Neuron (in vitro differentiated cells): ENCODE results near the gene MAPK11.

ENCODE experiments used
- H2AFZ ChIP-seq: one replicate; pipeline ENCODE4 v1.6.1; 2013; ENCODE audit warnings: low read depth, mild to moderate bottlenecking, inconsistent platforms, low read length, moderate library complexity
- H3K27me3 ChIP-seq: one replicate; pipeline ENCODE4 v1.6.1; 2013; ENCODE audit warnings: low read length; ENCODE audit not compliant: insufficient read depth
- H3K36me3 ChIP-seq: one replicate; pipeline ENCODE4 v1.6.1; 2013; ENCODE audit warnings: low read length; ENCODE audit not compliant: insufficient read depth
- H3K4me1 ChIP-seq: one replicate; pipeline ENCODE4 v1.6.1; 2013; ENCODE audit warnings: low read length; ENCODE audit not compliant: insufficient read depth
- H3K4me3 ChIP-seq: 2 replicates; pipeline ENCODE4 v1.5.1; 2013; ENCODE audit warnings: mild to moderate bottlenecking, low read length, moderate library complexity
- H3K9me3 ChIP-seq: one replicate; pipeline ENCODE4 v1.6.1; 2013; ENCODE audit warnings: low read length

MAPK11 gene

GRCh38 chr22:50312371-50312770 lies 42.2 kb upstream of the MAPK11 start:
- H2AFZ ChIP-seq = no peak overlapping the region
- no peak overlapping the region for H3K4me3 ChIP-seq
- no peaks in the 10 kb centered on the region for H3K27me3 ChIP-seq
- peaks cover 9% of the 10 kb centered on the region for H3K36me3 ChIP-seq
- peaks cover 19% of the 10 kb centered on the region for H3K4me1 ChIP-seq
- H3K9me3 ChIP-seq = no peaks in the 10 kb centered on the region

- Histone ChIP-seq H3K4me3 (no peak overlapping the region), H3K9me3 (no peaks in the 10 kb centered on the region), H2AFZ (no peak overlapping the region), H3K4me1 (peaks cover 19% of the 10 kb centered on the region), H3K27me3 (no peaks in the 10 kb centered on the region), H3K36me3 (peaks cover 9% of the 10 kb centered on the region)
Measured at GRCh38 chr22:50311606-50312351, 41.6 kb upstream of the MAPK11 start.

GRCh38 chr22:50310949-50311444 lies 40.8 kb upstream of the MAPK11 start:
- Histone ChIP-seq H2AFZ (no peak overlapping the region), H3K4me3 (no peak overlapping the region)

DNA sequence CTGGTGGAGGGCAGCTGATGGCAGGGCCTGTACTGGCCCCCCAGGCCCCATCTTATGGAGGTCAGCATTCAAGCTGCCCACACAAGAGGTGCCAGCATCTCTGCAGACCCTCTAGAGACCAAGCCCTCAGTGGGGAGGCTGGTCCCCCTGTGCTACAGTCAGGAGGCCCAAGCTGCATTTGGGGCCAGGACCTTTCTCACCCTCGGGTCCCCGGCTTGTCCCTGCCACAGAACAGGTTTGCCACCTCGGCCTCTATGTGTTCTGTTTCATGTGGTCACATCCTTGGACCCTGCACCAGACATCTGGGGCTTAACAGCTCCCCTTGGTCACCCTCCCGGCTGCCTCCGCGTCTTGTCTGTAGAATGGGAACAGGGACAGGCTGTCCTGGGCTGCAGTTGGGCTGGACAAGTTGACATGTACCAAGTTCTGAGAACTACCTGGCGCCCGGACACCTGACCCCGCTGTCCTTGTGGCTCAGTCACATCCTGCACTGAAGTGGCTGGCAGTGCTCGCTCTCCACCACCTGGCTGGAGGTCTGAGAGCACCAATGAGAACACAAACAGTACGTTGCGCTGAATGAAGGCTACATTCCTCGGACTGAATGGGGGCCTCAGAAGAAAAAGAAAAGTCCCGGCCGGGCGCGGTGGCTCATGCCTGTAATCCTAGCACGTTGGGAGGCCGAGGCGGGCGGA lies 40.0 kb upstream of the MAPK11 start:
- Histone ChIP-seq H3K4me3 (no peak overlapping the region), H3K36me3 (peaks cover 9% of the 10 kb centered on the region), H3K9me3 (no peaks in the 10 kb centered on the region), H3K4me1 (peaks cover 30% of the 10 kb centered on the region), H2AFZ (no peak overlapping the region), H3K27me3 (no peaks in the 10 kb centered on the region)

More at GRCh38 chr22:50310949-50311444, 40.8 kb upstream of the MAPK11 start:
- Histone ChIP-seq H3K36me3 (peaks cover 9% of the 10 kb centered on the region), H3K4me1 (peaks cover 22% of the 10 kb centered on the region), H3K27me3 (no peaks in the 10 kb centered on the region), H3K9me3 (no peaks in the 10 kb centered on the region)

DNA sequence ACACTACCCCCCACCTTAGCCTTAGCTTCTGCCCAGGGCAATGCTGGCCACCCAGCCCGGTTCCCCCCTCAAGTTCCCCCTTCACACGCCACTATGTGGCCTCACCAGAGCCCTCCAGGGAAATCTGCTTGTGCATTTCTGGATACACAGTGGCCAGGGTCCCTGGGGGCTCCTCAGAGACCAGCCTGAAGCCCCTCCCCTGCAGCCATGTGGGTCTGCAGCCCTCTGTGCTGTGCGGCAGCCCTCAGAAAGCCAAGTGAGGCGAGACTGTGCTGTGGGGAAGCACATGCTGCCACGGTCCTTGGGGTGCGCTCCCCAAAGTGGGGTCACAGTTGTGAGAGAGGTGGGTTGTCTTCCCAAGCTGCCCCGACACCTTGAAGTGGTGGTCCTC lies 39.4 kb upstream of the MAPK11 start:
- peaks cover 9% of the 10 kb centered on the region for H3K36me3 ChIP-seq

DNA sequence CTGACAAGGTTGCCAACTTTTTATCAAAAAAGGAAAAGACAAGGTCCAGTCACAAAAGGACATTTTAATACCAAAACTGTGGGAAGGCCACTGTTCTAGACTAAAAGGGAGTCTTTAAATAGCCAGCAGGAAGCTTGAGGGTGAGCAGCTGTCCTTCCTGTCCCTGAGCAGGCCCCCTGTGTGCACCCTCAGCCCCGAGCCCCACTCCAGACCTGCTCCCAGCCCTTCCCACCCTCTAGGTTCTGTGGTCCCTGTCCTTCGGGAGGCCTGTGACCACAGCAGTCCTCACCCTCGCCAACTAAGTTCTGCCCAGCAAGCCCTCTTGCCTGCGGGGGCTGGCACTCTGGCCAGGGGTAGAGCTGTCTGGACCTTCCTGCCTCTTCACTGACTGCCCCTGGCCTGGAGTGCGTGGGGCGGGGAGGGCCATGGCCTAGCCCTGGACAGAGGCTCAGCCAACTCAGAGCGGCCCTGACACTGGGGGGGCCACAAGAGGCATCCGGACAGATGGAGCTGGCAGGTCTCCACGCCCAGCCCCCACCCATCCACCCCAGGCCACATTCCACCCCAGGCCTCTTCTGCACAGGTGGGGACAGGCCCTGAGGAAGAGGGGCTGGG lies 38.9 kb upstream of the MAPK11 start:
- Histone ChIP-seq H3K36me3 (peaks cover 8% of the 10 kb centered on the region), H3K27me3 (no peaks in the 10 kb centered on the region), H3K4me3 (no peak overlapping the region), H2AFZ (no peak overlapping the region), H3K4me1 (peaks cover 40% of the 10 kb centered on the region), H3K9me3 (no peaks in the 10 kb centered on the region)

More for the DNA sequence above, 39.4 kb upstream of the MAPK11 start:
- H2AFZ ChIP-seq = no peak overlapping the region
- H3K27me3 ChIP-seq = no peaks in the 10 kb centered on the region
- H3K9me3 ChIP-seq = no peaks in the 10 kb centered on the region
- peaks cover 36% of the 10 kb centered on the region for H3K4me1 ChIP-seq
- H3K4me3 ChIP-seq = no peak overlapping the region

DNA sequence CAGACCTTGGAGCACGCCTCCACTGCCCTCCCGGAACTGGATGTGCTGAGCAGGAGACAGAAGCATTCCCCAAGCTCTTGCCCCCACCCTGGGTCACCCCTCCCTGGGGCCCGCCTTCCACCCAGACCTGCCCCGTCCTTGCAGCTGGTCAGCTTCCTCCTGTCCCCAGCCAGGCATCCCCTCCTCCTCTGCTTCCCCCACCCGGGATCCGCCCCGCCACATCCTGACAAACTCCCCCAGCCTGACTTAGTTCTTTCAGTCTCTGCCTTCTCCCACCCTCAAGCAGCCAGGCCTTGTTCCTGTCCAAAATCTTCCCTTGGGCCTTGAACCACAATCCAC lies 38.4 kb upstream of the MAPK11 start:
- Histone ChIP-seq H2AFZ (no peak overlapping the region), H3K36me3 (peaks cover 13% of the 10 kb centered on the region), H3K4me3 (no peak overlapping the region), H3K27me3 (no peaks in the 10 kb centered on the region), H3K4me1 (peaks cover 45% of the 10 kb centered on the region), H3K9me3 (no peaks in the 10 kb centered on the region)

GRCh38 chr22:50307890-50308596 lies 37.9 kb upstream of the MAPK11 start:
- no peaks in the 10 kb centered on the region for H3K27me3 ChIP-seq
- no peak overlapping the region for H3K4me3 ChIP-seq
- no peak overlapping the region for H2AFZ ChIP-seq
- peaks cover 49% of the 10 kb centered on the region for H3K4me1 ChIP-seq
- H3K36me3 ChIP-seq = peaks cover 18% of the 10 kb centered on the region
- H3K9me3 ChIP-seq = no peaks in the 10 kb centered on the region

DNA sequence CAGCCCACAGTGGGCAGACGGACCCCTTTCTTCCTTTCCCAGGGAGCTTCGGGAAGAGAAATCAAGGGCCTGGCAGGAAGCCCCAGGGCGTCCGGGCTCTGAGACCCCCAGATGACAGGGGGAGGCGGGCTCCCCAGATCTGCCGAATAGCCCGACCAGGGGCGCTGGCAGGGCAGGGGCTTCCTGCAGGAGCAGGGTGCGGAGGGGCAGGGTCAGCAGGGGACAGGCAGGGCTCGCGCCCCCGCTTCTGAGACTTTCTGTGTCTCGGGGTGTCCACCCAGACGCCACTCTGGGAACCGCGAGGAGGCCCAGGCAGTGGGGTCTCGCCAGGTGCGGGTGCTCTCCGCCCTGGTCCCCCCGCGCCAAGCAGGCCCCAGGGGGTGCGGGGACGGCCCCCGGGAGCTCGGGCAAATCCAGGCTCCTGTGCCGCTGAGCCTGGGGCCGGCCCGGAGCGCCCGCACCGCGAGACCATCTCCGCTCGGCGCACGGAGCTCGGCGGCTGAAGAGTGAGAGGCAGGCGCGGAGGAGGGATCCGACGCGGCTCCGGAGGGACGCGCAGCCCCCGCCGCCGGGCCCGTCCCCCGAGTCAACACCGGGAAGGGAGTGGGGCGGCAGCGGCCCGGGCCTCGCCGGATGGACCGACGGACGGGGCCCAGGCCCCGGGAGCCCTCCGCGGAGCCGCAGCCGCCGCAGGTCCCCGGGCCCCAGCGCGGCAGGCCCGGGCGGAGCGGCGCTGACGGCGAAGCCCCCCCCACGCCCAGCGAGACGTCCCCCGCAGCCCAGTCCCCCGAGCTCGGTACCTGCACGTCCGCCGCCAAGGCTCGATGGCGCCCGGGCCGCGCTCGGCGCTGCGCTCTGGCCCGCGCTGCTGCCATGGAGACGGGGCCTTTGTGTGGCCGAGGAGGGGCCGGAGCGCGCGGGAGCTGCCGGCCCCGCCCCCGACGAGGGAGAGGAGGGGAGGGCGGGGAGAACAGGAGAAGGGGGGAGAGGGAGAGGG lies 36.9 kb upstream of the MAPK11 start, which contains the start of gene PLXNB2:
Gene PLXNB2, minus strand, starts transcription at position 894 of the 997 bp plus-strand sequence. CDS start 17,062 bp downstream, outside the sequence.
- Histone ChIP-seq H2AFZ (no peak within 1 kb of the TSS), H3K36me3 (peaks cover 19% of the 10 kb centered on the region), H3K27me3 (no peaks in the 10 kb centered on the region), H3K4me1 (peaks cover 49% of the 10 kb centered on the region), H3K9me3 (no peaks in the 10 kb centered on the region), H3K4me3 (peak within 1 kb of the TSS; percentile 97)

DNA sequence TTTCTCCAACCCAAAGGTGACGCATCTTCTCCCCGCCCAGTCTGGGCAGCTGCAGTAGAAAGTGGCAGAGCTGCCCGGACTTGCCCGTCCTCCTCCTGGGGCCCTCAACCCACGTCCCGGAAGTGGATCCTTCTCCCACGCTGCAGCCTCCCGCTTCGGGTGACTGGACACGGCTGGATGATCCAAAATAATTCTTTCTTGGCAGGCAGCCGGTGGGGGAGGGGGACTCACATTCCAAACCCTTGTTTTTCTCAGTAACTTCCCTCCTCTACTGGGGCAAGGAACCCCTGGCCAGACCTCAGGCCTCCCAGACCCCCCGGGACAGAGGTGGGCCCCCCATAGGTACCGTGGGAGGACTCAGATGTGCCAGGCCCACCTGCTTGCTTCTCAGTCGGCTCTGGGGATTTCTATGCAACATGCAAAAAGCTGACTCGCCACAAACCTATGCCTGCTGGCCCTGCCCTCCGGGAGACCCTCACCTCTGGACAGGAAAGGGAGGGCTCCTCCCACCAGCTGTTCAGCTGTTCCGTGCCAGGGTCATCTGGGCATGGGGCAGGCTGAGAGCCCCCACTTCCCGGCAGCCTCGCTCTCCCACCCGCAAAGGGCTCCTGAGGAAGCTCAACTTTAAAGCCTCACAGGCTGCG lies 35.9 kb upstream of the MAPK11 start:
- Histone ChIP-seq H3K9me3 (no peaks in the 10 kb centered on the region), H3K4me1 (peaks cover 49% of the 10 kb centered on the region), H2AFZ (no peak overlapping the region), H3K36me3 (peaks cover 19% of the 10 kb centered on the region), H3K4me3 (peak overlapping the region; percentile 97), H3K27me3 (no peaks in the 10 kb centered on the region)

GRCh38 chr22:50305393-50305922 lies 35.3 kb upstream of the MAPK11 start:
- H2AFZ ChIP-seq = no peak overlapping the region
- peak overlapping the region; percentile 97 for H3K4me3 ChIP-seq
- peaks cover 49% of the 10 kb centered on the region for H3K4me1 ChIP-seq
- H3K27me3 ChIP-seq = no peaks in the 10 kb centered on the region
- H3K36me3 ChIP-seq = peaks cover 25% of the 10 kb centered on the region
- H3K9me3 ChIP-seq = no peaks in the 10 kb centered on the region
